Kidney glomerular epithelial cell (primary cell): ENCODE results near the gene SLC23A1.

Experiments used
- DNase-seq: peaks from one replicate; lab custom pipeline; 2025; lab: John Stamatoyannopoulos, UW

The SLC23A1 gene

GRCh38 chr5:139406963-139407362 lies 23.9 kb upstream of the SLC23A1 start:
- no peak for DNase-seq

DNA sequence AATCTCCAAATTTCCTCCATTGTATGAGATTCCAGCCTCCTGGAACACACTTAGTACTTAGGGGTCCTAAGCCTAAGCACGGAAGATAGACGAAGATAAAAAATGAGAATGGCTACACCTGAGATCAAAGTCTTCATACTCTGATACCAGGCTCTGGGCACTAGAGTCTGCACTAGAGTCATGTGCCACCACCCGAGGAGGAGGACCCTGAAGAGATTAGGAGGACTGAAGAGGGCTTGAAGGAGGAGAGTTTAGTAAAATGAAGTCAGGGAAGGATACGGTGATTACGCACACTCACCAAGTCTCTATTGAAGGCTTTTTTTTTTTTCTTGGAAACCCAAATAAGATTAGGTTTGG lies 21.4 kb upstream of the SLC23A1 start:
- DNase-seq, result no peak

- DNase-seq, result peak; percentile 92
These were observed 20.8 kb upstream of the SLC23A1 start, which contains the start of gene SPATA24 for GRCh38 chr5:139403787-139404483. Gene SPATA24, minus strand, starts transcription at chr5:139404089. Its CDS starts 29 bp downstream, at chr5:139404060.

GRCh38 chr5:139403418-139403786 lies 20.3 kb upstream of the SLC23A1 start:
- DNase-seq, result no peak

GRCh38 chr5:139402561-139403158 lies 19.6 kb upstream of the SLC23A1 start:
- no peak for DNase-seq

GRCh38 chr5:139401546-139401945 lies 18.4 kb upstream of the SLC23A1 start:
- DNase-seq, result no peak

DNA sequence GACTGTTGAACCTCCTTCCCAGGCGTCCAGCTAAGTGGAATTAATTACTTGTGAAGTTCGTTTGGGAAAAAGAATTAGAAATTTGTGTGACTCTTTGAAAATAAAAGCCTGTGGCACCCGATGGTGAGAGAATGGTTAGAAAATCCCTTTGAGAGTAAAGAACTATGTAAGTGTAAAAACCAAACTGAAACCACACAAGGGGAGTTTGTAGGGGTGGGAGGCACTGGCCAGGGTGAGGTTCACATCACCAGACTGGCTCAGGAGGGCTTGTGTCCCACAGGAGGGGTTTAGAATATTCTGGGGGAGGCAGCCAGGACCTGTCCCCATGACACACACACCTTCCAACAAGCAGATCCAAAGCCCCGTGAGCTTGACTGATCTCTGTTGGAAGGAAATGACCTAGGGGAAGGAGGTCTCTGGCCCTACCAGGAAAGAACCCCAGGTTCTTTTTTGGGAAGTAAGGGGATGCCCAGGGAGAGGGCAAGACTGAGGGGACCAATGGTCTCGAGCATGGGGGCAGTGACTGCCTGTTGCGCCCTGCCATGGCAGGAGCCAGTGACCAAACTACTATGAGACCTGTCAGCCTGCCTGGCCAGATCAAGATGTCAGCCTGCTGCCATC lies 16.5 kb upstream of the SLC23A1 start:
- DNase-seq, result no peak

DNA sequence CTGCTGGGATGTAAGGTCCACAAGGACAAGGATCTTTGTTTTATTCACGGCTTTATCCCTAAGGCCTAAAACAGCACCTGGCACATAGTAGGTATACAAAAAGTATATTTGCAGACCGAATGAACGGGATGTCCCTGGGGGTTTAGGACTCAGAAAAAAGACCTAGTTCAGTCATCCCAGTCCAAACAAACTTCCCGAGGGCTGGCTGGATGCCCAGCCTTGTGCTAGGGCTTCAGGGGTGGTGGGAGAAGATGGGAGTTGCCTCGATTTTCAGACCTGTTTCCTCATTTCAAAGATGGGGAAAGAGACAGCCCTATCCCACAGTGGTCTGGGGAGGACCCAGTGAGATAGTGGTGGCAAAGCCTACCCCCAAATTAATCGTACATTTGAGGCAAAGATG lies 14.8 kb upstream of the SLC23A1 start:
- DNase-seq, result no peak

- no peak for DNase-seq
These were observed 13.6 kb upstream of the SLC23A1 start for GRCh38 chr5:139396691-139397090.

- no peak for DNase-seq
These were observed 12.9 kb upstream of the SLC23A1 start for GRCh38 chr5:139395844-139396640.

DNA sequence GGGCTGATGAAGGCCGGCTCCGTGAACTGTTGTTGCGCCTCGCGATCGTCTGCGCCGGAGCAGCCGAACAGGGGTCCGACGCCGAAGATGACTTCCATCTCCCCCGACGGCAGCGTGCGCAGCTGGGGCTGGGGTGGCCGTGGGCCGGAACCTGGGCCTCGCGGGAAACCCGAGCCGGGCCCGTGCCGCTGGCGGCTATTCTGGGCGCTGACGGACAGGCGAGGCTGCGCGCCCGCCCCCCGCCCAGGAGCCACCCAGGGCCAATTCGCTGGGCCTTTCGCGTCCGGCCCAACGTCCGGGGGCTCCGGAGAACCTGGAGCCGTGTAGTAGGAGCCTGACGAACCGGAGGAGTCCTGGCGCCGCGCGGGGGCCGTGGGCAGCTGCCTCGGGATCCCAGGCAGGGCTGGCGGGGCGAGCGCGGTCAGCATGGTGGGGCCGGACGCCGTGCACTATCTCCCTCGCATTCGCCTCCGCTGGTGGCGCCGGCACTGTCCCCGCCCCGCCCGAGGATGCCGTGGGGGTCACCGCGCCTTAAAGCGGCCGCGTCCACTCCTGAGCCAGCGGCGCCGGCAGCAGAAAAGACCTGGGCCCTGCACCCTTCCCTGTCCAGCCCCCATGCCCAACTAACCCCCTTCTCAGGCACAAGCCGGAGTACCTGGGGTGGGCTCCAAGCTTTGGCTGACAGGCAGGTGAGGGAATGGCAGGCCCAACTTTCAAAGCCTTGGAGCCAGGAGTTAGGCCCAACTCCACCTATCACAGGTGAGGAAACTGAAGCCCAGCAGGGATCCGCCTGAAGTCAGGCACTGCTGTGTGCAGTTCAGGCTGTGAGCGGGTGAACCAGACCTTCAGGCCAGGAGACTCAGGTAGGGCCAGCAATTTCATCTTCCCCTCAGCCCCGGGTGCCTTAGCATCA lies 11.8 kb upstream of the SLC23A1 start, which contains the start of gene PROB1:
Gene PROB1 (minus strand): TSS at position 451 of the 913 bp plus-strand sequence. CDS start 23 bp downstream, at position 428.
- no peak for DNase-seq

DNA sequence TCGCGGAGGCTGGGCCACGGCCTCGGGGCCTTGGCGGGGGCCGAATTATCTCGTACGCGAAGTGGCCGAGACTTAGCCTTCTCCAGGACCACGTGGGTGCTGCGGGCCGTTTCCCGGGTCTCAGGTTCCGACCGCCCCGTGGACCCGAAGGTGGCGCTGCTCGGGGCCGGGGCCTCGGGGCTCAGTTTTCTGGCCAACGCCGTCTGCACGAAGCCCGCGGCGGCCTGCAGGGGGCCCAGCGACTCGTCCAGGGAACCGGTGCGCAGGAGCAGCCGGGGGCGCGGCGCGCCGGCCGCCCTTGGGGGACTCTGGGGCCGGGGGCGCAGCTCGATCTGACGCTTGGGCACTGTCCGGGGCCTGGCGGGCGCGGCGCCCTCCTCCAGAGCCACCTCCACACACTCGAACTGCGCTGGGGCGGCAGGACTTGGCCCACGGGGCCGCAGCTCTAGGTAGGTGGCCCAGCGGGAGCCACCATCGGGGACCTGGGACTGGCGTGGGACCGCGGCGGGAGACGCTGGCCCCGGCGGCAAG lies 11.1 kb upstream of the SLC23A1 start:
- DNase-seq, result no peak

DNA sequence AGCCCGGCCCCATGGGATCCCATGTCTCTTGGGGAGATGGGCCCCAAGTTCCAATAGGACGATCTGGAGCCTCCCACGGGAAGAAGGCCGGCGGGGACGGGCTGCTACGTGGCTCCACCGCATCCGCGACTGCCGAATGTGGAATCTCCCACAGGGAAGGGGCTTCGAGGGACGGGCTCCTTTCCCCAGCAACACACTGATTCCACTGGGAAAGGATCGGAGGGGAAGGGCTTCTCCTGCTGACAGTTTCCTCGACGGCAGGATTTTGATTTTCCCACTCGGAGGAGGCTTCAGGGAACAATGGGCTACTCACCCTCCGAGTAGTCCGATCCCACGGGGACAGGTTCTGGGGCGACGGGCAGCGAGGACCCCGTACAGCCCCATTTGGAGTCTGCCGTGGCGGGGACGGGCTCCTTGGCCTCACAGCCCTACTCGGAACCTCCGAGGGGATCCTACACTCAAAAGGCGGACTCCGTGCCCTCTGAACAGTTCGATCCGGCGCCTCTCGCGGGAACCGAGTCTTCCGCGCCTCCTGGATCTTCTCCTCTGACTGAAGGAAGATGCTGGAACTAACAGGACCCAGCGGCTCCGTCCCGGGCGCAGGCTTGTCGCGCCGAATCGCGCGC lies 10.5 kb upstream of the SLC23A1 start:
- no peak for DNase-seq

- no peak for DNase-seq
These were observed 9.8 kb upstream of the SLC23A1 start for GRCh38 chr5:139392678-139393496.

- DNase-seq, result no peak
These were observed 9.2 kb upstream of the SLC23A1 start for GRCh38 chr5:139392324-139392677.

- no peak for DNase-seq
These were observed 8.7 kb upstream of the SLC23A1 start for GRCh38 chr5:139391570-139392323.

DNA sequence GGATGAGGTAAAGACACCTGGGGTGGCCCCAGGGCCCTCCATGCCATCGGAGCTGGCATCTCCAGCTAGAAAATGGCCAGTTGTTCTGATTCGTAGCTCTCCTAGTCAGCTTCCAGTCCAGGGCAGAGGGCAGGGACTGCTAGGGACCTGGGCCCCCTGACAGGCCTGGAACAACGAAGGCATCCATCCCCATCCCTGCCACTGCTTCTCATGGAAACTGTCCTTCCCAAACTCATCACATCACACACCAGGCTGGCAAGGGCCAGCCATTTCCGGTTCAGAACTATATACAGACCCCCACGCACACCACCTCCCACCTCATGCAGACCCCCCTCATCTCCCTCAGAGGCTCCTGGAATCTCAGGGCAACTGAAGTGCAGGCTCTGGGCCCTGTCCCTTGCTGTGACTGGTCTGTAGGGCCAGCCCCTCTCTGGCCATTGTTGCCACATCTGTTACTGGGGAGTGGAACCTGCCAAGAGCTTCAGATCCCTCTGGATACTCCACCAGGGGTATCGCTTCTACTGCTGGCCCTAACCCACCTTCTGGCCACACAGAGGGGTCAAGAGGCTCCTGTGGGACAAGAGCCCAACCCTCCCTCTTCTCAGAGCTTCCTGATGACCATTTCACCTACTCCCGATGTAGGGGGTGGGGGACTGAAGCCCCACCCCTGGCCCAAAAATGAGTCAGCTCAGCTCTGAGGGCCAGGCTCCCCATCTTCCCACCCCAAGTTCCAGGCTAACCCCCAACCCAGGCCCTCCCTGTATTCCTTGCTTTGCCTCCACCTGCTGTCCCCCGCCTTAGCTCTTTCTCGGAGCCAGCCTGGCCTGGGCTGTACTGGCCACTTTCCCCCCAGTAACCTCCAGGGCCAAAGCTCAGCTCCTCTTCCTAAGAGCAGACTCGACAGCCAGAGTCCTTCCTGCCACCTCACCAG lies 7.8 kb upstream of the SLC23A1 start:
- no peak for DNase-seq
